H4 (cell line): ENCODE results near the gene ATP6V1C2. TPM values are rescaled to one million over a fixed set of nuclear protein-coding genes. Genes with fewer than 3 reads are reported as not detected.

Experiments used
- DNase-seq: peaks from one replicate; pipeline ENCODE4 v3.0.0-alpha.2; 2015; ENCODE audit warnings: low spot score
- total RNA-seq: library from RNA; depleted of rRNA; stranded (reverse); fragments of >200 nt; shearing (Covaris generic); gene quantifications from 2 replicates; pipeline ENCODE4 v1.2.3, GENCODE V29; 2014; rRNA removed

Gene ATP6V1C2
- total RNA-seq, 1 experiment from 2014 or later, result 0.04 TPM

DNA sequence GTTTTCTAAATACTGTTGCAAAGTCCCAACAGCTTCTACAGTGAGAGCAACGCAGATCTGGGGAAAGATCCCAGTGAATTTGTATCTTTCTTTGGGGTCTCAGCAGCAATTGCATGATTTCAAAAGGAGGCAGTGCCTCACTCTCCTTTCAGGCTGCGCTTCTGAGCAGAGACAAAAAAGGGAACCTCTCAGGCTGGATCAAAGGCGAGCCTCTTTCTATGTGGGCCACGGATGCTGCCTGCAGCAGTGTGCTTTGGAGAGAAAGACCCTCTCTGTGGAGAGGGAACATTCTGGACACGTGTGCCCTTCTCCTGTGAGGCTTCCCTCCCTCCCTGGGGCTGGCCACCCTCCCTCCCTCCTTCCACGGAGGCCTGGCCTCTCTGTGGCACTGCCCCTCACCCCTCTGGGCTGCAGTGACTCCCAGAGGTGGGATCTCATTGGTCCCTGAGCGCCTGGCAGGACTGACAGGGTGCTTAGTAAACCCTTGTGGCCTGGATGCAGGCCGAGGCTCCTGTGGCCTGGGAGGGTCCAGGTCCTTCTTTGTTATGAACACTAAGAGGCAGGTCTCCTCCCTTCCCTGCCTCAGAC is 112.7 kb downstream of the ATP6V1C2 start:
- no peak for DNase-seq

Other genes starting within 250 kb of the ATP6V1C2 start
- gene NOL10, start 31.7 kb upstream of the ATP6V1C2 start, total RNA-seq, result 26.3 and 27.9 TPM in 2 replicates
- gene PDIA6, start 91.2 kb downstream of the ATP6V1C2 start, total RNA-seq, result 277 and 293 TPM in 2 replicates
- gene KCNF1, start 190.3 kb downstream of the ATP6V1C2 start, total RNA-seq, result 0.14 TPM in 1 of 2 replicates, not detected in the other